NCI-H2081 treated with DMSO at 0.1 percent for 48 hours (cell line): ENCODE data around the gene LSAMP.

Experiments used
- DNase-seq: peaks from one replicate; lab custom pipeline; 2025; lab: John Stamatoyannopoulos, UW

Gene LSAMP

DNA sequence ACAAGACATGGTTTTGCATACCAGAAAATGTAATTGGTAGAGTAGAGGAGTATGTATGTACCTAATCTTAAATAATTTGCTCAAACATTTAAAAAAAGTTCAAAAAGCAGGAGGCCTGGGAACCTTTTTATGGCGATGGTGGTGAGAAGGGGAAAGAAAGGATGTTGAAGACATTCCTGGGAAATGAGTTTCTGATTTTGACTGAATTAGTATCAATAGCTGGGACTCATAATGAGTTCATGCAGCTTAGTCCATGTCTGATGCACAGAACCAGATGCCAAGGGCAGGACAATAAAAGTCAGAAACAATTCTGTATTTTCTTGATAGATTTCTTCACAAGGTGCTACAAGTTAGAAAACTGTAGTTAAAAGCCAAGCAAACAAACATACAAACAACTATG lies 426.6 kb downstream of the LSAMP start:
- no peak for DNase-seq

DNA sequence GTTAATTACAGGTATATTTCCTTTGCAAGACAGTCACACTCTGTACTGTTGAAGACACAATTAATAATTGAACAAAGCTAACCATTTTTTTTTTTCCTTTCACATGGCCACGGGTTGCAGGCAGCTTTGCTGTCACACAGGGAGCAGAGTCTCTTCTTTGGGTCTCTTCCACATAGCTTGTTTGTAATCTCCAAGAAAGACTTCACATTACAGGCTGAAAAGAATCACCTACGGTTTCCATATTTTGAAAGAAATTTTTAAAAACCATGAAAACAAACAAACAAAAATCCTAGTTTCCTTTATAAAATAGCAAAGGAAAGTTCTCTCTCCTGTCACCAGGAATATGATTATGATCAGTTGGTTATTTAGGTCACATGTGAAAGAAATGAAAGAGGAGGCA lies 429.4 kb downstream of the LSAMP start:
- DNase-seq, result no peak

DNA sequence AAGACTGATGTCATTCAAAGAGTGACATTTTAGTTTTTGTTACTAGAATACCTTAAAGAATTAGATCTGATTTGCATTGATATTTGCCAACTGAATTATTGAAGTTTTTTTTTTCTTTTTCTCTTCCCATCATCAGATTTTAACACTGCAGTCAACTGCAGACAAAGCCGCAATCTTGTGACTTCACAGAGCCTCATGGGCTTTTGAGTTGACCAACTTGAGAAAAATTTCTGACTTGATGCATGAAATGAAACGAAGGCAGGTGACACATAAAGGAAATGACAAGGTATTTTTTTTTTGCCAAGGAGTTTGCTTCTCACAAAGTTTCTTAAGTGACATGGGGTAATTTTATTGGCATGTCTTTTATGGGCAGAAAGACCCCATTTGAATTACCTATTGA lies 438.3 kb downstream of the LSAMP start:
- DNase-seq, result no peak

DNA sequence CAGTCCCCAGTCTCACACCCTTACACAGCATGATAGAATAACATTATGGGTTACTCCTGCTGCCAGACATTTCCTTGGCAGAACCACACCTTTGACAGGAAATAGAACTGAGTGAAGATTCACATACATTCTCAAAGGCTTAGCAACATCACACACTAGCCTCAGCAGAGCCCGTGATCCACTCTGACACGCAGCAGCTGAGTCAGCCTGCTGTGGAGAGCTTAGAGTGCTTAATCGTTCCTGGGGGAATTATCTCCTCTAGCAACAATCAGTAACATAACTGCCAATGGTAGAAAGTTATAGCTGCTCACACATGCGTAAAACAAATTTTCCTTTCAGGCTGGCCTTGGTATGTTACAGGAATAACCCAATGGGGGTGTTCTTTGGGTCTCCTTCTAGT lies 439.9 kb downstream of the LSAMP start:
- no peak for DNase-seq

DNA sequence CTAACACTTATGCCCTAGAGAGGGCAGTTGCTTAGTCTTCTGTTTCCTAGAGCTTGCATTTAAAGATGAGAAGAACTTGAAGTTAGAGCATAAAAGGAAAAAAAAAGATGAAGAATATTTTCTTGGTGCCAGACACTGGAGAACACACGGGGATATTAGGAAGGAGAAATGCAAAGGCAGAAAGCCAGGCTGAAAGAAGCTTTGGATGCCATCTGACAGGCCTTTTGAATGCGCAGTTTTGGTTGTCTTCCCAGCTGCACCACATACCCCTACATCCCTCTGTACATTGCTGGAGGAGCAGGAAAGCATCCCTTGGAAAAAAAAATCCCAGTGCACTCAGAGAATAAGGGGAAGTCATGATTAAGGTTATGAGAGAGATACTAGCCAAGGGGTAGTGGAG lies 443.1 kb downstream of the LSAMP start:
- no peak for DNase-seq

DNA sequence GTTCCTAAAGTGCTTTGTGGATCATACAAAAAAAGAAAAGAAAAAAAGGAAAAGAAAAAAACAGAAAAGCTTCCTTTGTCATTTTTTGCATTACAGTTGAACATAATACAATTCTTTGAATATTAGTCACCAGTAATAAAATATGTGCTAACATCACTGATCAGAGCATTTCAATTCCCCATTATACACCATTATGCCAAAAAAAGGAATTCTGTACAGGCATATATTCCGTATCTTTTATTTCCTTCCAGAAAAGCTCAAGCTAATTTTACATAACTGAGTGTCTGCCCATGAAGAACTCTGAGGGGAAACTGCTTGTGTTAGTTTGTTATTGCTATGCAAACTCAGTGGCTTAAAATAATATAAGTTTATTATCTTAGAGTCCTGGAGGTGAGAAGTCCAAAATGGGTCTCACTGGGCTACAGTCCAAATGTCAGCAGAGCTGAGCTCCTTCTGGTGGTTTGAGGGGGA lies 444.1 kb downstream of the LSAMP start:
- no peak for DNase-seq

DNA sequence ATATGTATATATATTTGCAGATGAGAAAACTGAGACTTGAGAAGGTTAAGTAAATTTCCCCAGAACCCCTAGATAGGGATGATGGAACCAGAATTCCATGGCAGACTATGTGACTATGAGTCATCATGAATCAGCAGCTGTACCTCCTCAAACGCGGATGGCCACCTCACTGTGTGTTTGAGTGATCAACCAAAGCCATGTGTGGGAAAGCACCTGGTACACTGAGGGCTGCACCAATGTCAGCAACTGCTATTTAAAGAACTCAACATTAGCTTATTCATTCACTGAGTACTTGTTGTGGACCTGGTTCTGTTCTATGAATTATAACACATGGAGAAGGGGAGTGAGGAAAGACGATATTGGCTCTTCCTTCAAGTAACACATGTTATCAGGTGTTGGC lies 445.0 kb downstream of the LSAMP start:
- DNase-seq, result no peak

DNA sequence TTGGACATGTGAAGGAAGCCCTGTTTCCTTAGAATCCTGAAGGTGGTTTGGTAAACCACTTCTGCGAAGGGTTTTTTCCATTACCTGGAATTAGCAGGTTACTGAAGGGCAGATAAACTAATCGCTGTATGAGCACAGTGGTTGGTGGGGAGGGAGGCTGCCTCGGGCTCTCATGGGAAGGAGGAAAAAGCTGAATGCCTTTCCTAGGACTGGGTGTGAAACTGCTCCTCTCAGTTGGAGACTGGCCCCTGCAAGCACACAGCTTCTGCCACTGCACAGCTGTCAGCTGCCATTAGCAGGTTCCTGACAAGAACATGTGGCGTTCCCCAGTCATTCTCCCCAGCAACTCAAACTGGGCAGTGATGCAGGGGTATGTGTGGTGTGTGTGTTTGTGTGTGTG lies 445.7 kb downstream of the LSAMP start:
- no peak for DNase-seq

DNA sequence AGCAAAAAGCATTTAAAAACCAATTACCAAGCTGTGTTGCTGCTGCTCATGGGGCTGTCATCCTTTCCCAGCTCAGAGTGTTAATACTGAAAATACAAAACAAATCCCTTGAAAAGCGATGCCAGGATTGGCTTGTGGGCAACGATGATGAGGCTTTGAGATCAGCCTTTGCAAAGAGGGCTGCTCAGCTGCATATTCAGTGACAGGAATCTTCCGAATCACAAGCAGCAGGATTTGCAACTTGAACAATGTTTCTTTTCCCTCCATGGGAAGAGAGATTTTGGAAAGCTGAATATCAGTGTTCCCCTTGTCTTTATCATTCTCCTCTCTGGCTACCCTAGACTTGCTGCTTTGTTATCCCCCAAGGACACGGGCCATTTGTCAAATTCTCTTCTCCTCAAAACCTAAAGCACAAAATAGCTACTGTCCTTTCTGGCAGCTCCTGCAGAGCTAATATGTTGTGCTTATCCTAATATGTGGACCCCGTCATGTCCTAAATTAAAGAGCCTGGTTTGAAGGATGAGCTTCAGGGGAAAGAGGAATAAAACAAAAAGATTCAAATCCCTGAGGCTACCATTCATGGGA lies 446.2 kb downstream of the LSAMP start:
- no peak for DNase-seq

DNA sequence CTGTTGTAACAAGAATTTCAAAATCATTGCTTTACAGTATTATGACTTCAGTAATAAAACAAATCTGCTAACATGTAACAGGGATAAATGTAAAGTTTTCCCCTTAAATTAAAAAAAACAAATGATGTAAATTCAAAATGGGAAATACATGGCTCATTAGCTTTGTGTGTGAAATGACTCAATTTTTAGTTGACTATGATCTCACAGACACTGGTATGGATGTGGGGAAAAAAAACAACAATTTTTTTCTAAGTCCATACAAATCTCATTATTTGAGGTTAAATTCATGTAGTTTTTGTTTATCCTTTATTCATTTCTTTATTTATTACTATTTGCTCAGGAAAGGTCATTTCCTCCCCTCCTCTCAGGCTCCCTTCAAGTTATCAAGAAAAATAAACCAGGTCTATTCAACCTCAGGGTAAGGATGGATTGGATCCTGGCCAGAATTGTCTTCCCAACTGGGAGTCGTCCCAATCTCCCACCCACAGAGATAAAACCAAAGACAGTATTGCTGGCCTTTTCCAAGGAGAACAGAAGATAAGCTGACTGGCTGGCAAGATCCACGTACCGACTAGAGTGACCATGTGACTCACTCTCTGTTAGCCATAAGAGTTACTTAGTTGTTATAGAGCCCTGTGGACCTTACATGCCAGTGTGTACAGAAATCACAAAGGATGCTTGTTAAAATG lies 448.7 kb downstream of the LSAMP start:
- DNase-seq, result no peak

DNA sequence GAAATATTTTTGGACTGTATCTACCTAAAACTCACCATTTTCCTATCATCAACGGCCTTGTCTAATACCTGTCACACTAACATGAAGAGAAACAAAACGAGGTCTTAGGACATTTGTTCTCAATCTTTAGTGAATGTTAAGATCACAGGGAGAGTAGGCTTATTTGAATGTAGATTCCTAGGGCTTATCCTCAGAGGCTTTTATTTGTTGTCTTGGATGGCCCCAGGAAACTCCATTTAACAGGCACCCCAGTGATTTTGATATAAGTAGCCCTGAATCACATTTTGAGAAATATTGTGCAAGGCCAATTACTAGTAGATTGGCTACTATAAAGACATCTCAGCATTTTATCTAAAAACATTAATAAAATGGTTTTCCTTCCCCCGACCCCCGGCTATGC lies 454.6 kb downstream of the LSAMP start:
- DNase-seq, result no peak

DNA sequence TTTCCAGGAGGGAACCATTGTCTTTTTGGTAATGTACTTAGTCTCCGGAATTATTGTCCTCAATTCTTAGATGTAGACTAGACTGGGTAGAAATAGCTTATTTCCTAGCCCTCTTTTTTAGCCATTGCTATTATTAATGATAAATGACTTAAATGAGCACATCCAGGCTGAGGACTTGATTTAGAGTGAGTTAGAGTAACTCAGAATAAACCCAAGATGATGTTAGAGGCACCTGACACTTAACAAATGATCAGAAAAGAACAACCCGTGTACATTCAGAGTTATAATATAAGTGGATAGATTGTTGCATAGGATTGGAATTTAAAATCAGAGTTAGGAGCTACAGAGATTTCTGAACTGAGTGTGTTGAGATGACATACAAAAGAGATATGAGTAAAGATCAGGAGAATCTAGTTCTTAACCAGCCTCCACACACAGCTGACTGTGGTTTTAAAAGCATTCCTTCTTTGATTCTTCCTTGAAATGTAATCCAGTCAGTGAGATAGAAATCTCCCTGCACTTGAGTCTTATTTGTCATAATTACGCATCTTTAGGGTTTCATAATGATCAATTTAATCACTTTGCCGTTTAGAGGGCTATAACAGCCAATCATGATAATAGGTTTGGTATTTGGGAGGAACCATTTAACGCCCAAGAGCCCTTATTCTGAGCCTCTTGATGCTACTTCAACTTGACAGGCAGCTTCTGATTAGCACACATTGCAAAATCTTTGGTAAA lies 455.4 kb downstream of the LSAMP start:
- DNase-seq, result no peak

DNA sequence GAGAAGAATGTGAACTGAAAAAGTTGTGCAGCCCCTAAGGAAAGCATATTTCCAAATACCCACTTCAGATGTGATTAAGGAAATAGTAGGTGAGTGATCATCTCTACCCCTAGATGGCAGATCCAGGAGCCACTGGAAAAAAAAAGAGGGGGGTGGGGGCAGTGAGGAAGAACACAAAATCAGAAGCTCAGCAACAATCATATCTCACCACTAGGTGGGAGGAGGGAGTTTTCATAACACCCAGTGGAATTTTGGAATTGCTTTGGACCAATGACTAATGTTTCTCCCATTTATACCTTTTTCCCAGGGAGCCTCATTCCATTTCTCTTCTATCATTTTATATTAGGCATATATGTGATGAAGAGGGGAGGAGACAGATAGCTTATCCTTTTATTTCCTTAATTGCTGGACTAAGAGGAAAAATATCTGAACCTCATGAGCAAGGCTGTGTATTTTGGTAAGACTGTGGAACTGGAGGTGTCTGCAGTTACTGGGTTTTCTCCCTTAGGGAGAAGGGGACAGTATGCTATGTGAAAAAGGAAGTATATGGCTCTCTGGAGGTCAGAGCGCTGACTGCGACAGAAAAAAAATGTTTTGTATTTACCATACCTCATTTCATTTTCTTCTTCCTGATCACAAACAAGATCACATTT lies 458.6 kb downstream of the LSAMP start:
- DNase-seq, result no peak

DNA sequence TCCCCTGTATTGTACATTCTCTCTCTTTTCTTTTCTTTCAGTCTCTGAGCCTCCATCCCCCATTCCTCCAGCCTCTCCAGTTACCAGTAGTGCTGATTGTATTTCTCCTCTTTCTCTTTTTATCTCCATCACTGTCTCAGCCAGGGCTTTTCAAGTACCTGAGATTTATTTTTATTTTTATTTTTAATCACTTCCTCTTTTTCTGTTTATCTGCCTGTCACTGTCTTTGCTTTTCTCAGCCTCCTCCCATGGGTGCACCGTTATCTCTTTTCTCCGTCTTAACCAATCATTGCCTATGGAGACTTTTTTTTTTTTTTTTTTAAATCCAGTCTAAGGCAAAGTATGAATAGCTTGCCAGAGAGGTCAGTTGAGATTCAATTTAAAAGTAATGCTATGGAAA lies 462.7 kb downstream of the LSAMP start:
- DNase-seq, result no peak

DNA sequence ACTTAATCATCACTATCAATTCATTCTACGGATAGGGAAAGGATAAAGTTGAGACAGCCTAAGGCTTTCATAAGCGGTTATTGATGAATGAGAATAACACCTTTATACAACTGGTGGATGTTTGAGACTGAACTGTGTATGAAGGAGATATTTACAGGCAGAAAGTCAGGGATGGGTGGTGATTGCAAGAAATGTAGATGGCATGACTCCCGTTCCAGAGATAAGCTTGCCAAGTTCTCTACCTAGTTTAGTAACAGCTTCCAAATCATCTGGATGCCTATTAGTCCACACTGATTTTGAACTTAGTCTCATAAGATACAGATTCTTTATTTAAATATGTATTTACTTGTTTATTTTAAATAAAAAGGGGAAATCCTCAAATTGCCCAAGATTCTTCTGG lies 463.2 kb downstream of the LSAMP start:
- no peak for DNase-seq

DNA sequence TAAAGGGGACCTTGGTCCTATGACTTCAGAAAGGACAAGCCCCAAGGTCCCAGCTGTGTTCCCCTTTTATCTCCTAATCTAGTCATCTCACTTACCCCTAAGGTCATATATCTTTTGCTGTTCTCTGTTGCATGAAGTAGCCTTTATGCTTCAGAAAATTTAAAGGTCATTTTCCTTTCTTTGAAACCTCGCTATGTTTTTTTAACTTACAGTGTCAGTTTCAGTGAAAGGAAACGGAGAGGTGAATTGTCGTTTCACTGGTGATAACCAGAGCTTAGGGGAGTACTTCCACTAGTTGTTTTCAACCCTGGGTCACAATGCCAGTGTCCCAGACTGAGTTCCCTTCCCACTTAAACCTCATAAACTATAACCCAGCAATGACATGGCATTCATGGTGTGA lies 464.6 kb downstream of the LSAMP start:
- no peak for DNase-seq

DNA sequence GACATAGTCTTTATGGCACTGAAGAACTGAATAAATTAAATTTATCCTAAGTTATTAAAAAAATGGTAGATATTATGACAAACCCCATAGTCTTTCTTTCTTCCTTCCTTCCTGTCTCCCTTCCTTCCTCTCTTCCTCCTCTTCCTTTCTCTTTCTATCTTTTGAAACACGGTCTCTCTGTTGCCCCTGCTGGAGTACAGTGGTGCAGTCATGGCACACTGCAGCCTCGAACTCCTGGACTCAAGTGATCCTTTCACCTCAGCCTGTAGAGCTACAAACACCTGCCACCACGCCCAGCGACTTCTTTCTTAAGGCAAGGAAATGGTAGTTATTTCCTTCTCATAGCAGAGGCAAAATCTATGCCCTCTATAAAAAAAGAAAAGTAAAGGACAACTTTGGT lies 467.4 kb downstream of the LSAMP start:
- DNase-seq, result no peak

DNA sequence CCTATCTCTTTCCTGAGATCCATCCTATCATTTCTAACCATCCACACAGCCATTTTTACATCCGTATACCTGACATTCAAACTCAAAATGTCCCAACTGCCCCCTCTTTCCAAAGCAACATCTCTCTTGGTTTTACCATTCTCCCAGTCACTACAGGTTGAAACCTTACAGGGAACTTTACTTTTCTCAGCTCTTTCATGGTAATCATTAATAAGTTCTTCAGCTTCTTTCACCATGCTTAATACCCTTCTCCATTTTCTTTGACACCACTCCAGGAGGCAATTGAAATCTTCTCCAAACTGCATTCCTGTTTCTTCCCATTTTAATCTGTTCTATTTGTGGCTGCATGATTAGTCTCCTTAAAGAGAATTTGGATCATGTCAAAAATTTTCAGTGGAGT lies 469.5 kb downstream of the LSAMP start:
- no peak for DNase-seq

DNA sequence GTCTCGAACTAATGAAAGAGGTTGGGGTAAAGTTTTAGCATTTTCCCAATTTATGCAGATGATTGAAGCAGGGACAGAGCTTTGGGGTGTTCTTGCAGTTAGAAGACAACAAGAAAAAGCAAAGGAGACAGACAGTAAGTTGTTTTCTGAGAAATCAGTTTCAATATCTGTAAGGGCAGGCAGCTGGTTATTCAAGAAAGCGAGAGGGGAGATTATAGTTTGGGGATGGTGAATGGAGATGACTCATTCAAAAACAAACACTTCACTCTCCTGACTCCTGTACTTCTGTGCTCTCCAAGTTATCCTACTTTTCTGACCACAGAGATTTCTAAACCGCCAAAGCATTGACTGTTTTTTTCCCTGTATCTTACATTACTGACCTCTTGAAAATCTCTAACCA lies 469.9 kb downstream of the LSAMP start:
- DNase-seq, result no peak

DNA sequence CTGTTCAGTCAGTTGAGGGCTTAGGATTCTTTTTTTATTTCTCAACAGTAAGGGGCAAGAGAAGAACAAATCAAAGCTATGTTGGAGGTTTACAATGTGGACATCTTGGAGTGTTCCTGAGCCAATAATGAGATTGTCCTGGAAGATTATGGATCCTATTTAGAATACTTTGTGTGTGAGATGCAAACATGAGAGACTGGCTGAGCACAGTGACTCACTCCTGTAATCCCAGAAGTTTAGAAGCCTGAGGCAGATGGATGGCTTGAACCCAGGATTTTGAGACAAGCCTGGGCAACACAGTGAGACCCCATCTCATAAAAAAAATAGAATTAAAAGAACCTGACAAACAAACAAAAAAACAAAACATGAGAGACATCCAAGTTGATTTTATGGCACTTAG lies 470.3 kb downstream of the LSAMP start:
- no peak for DNase-seq

DNA sequence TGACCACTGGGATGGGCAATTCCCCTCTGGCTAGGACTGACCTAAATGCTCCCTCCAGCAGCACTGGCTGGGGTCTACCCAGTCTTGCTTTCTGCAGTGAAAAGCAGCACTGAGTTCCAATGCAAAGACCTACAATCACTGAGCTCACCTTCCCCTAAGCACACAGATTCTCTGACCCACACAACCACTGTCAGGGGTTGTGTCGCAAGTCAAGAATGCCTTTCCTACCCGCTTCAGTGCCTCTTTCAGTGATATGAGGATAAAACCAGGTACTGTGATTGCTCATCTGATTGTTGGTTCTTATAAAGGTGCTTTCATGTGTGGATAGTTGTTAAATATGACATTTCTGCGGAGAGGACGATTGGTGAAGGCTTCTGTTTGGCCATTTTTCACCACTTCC lies 476.4 kb downstream of the LSAMP start:
- DNase-seq, result no peak

DNA sequence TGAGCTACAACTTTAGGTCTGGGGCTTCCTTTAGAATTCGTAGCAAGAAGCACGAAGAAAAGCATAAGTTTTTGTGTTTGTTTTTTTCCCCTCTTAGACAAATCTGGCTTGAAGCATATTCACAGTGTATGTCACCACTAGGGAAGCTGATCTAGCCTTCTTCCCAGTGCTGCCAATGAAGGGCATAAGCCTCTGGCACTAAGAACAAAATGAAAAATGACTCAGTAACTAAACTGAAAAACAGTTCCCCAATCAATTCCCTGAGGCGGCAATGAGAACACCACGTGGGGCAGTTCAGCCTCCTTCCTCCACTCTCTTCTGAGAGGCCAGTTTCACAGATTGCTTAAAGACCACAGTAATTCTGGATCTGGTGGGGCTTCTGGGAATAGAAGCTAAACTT lies 483.9 kb downstream of the LSAMP start:
- DNase-seq, result no peak

DNA sequence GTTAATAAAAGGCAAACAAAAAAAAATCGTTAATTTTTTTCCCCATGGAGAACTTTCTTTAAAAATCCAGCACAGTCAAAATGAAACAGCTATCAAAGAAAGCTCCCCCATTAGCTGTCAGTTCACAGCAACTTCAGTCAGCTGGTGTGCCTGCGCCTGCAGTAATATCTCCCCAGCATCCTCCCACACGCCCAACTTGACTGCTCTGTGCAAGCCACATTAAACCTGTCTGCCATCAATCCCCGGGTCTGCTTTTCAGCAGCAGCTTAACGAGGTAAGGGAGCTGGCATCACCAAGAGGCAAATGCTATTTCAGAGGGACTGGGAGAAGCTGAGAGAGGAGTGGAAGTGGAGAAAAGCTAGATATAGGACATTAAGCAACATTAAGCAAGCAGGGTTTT lies 484.5 kb downstream of the LSAMP start:
- DNase-seq, result no peak
